HAP-1 (cell line): ENCODE data around the gene CCL2.
"Not testable (repeated sequence)": the region's sequence is repeated elsewhere in the genome, so short reads cannot be mapped to it uniquely, and the experiment has no call there.

Experiments used
- DNase-seq, 2 experiments: peaks; one replicate each; pipeline ENCODE4 v3.0.0-alpha.2; 2016 to 2020; ENCODE audit warnings: low spot score in 2 of 2
- H3K27me3 ChIP-seq: fragments of 250-450 bp; sonication (Bioruptor Pico); 2 replicates; pipeline ENCODE4 v1.5.1; 2020; ENCODE audit warnings: low read depth, mild to moderate bottlenecking, moderate library complexity
- H3K36me3 ChIP-seq: fragments of 250-450 bp; sonication (Bioruptor Pico); replicated peaks from 2 replicates; pipeline ENCODE4 v1.5.1; 2020; ENCODE audit warnings: mild to moderate bottlenecking
- H3K4me1 ChIP-seq: fragments of 250-450 bp; sonication (Bioruptor Pico); 2 replicates; pipeline ENCODE4 v1.5.1; 2020; ENCODE audit warnings: mild to moderate bottlenecking
- H3K4me3 ChIP-seq: fragments of 250-450 bp; sonication (Bioruptor Pico); 2 replicates; pipeline ENCODE4 v1.5.1; 2020; ENCODE audit warnings: mild to moderate bottlenecking, moderate library complexity
- H3K9me3 ChIP-seq: fragments of 250-450 bp; sonication (Bioruptor Pico); 2 replicates; pipeline ENCODE4 v1.5.1; 2020; ENCODE audit warnings: mild to moderate bottlenecking, moderate library complexity
- in situ Hi-C: fragments of 300-500 bp; cut with MboI; formaldehyde crosslinking; loops from 3 replicates; pipeline ENCODE4 v1.14.3; 2020; ENCODE audit warnings: low sequenced_read_pairs, inconsistent platforms, mixed read lengths

Gene CCL2

GRCh38 chr17:34227293-34227692 is 27.8 kb upstream of the CCL2 start:
- H3K4me1 ChIP-seq, H3K27me3 ChIP-seq, H3K9me3 ChIP-seq, H3K4me3 ChIP-seq, DNase-seq, in situ Hi-C loops, H3K36me3 ChIP-seq: not testable (repeated sequence)

- no peak for DNase-seq
- Histone ChIP-seq H3K27me3 (peaks cover 3% of the 10 kb centered on the region; the same call in 1 of the 2 replicates), H3K9me3 (no peaks in the 10 kb centered on the region), H3K36me3 (no peaks in the 10 kb centered on the region), H3K4me1 (no peaks in the 10 kb centered on the region), H3K4me3 (no peak overlapping the region)
- in situ Hi-C loops, result no loop called here
Measured at GRCh38 chr17:34227707-34228106, 27.4 kb upstream of the CCL2 start.

GRCh38 chr17:34228781-34229180 is 26.3 kb upstream of the CCL2 start:
- Histone ChIP-seq H3K36me3 (no peaks in the 10 kb centered on the region), H3K4me1 (no peaks in the 10 kb centered on the region), H3K27me3 (peaks cover 3% of the 10 kb centered on the region; the same call in 1 of the 2 replicates), H3K9me3 (no peaks in the 10 kb centered on the region), H3K4me3 (no peak overlapping the region)
- no peak for DNase-seq
- in situ Hi-C loops, result no loop called here

- in situ Hi-C loops, result no loop called here
Measured at GRCh38 chr17:34230342-34230741, 24.7 kb upstream of the CCL2 start.

GRCh38 chr17:34234616-34235015 is 20.5 kb upstream of the CCL2 start:
- in situ Hi-C loops, result no loop called here
- no peaks in the 10 kb centered on the region for H3K27me3 ChIP-seq
- H3K9me3 ChIP-seq, result no peaks in the 10 kb centered on the region
- no peaks in the 10 kb centered on the region for H3K36me3 ChIP-seq
- no peak for DNase-seq
- H3K4me1 ChIP-seq, result no peaks in the 10 kb centered on the region; the same call in 1 of the 2 replicates
- no peak overlapping the region for H3K4me3 ChIP-seq

More at GRCh38 chr17:34230342-34230741, 24.7 kb upstream of the CCL2 start:
- DNase-seq, result no peak
- Histone ChIP-seq H3K4me3 (no peak overlapping the region), H3K27me3 (peaks cover 3% of the 10 kb centered on the region; the same call in 1 of the 2 replicates), H3K9me3 (no peaks in the 10 kb centered on the region), H3K4me1 (no peaks in the 10 kb centered on the region; the same call in 1 of the 2 replicates), H3K36me3 (no peaks in the 10 kb centered on the region)

GRCh38 chr17:34235389-34236028 is 19.6 kb upstream of the CCL2 start:
- H3K4me3 ChIP-seq, result no peak overlapping the region
- H3K4me1 ChIP-seq, result no peaks in the 10 kb centered on the region; the same call in 1 of the 2 replicates
- H3K9me3 ChIP-seq, result no peaks in the 10 kb centered on the region
- in situ Hi-C loops, result no loop called here
- no peak for DNase-seq
- H3K36me3 ChIP-seq, result no peaks in the 10 kb centered on the region
- no peaks in the 10 kb centered on the region for H3K27me3 ChIP-seq

- Histone ChIP-seq H3K9me3 (no peaks in the 10 kb centered on the region), H3K27me3 (no peaks in the 10 kb centered on the region), H3K4me1 (no peaks in the 10 kb centered on the region; the same call in 1 of the 2 replicates), H3K4me3 (no peak overlapping the region), H3K36me3 (no peaks in the 10 kb centered on the region)
- in situ Hi-C loops, result no loop called here
- no peak for DNase-seq
Measured at GRCh38 chr17:34236281-34236892, 18.7 kb upstream of the CCL2 start.

- H3K4me3 ChIP-seq, result no peak overlapping the region
- H3K4me1 ChIP-seq, result no peaks in the 10 kb centered on the region; the same call in 1 of the 2 replicates
- H3K9me3 ChIP-seq, result no peaks in the 10 kb centered on the region
- in situ Hi-C loops, result no loop called here
- DNase-seq, result no peak
- no peaks in the 10 kb centered on the region for H3K36me3 ChIP-seq
- no peaks in the 10 kb centered on the region for H3K27me3 ChIP-seq
Measured at GRCh38 chr17:34237458-34237857, 17.6 kb upstream of the CCL2 start.

- in situ Hi-C loops, result no loop called here
- no peaks in the 10 kb centered on the region for H3K9me3 ChIP-seq
- no peaks in the 10 kb centered on the region for H3K27me3 ChIP-seq
- no peak for DNase-seq
- H3K4me3 ChIP-seq, result no peak overlapping the region
- no peaks in the 10 kb centered on the region for H3K4me1 ChIP-seq
- no peaks in the 10 kb centered on the region for H3K36me3 ChIP-seq
Measured at GRCh38 chr17:34241062-34241461, 14.0 kb upstream of the CCL2 start.

GRCh38 chr17:34242587-34243363 is 12.3 kb upstream of the CCL2 start:
- Histone ChIP-seq H3K4me3 (no peak overlapping the region), H3K4me1 (no peaks in the 10 kb centered on the region), H3K36me3 (no peaks in the 10 kb centered on the region), H3K9me3 (no peaks in the 10 kb centered on the region), H3K27me3 (no peaks in the 10 kb centered on the region)
- in situ Hi-C loops, result no loop called here
- DNase-seq, result no peak

- Histone ChIP-seq H3K4me1 (no peaks in the 10 kb centered on the region), H3K9me3 (no peaks in the 10 kb centered on the region), H3K4me3 (no peak overlapping the region), H3K36me3 (no peaks in the 10 kb centered on the region), H3K27me3 (no peaks in the 10 kb centered on the region)
- DNase-seq, result no peak
- in situ Hi-C loops, result no loop called here
Measured at GRCh38 chr17:34243364-34244320, 11.4 kb upstream of the CCL2 start.

GRCh38 chr17:34245351-34245905 is 9.7 kb upstream of the CCL2 start:
- no peaks in the 10 kb centered on the region for H3K27me3 ChIP-seq
- no peak overlapping the region for H3K4me3 ChIP-seq
- H3K9me3 ChIP-seq, result no peaks in the 10 kb centered on the region
- DNase-seq, result no peak
- in situ Hi-C loops, result no loop called here
- H3K4me1 ChIP-seq, result no peaks in the 10 kb centered on the region
- H3K36me3 ChIP-seq, result no peaks in the 10 kb centered on the region

GRCh38 chr17:34246446-34246845 is 8.6 kb upstream of the CCL2 start:
- Histone ChIP-seq H3K36me3 (no peaks in the 10 kb centered on the region), H3K4me3 (no peak overlapping the region), H3K4me1 (no peaks in the 10 kb centered on the region), H3K9me3 (no peaks in the 10 kb centered on the region), H3K27me3 (no peaks in the 10 kb centered on the region)
- in situ Hi-C loops, result no loop called here
- DNase-seq, result no peak
